K562 (cell line): ENCODE results near the gene GMEB2. TPM values are rescaled to one million over a fixed set of nuclear protein-coding genes. Genes with fewer than 3 reads are reported as not detected.

Source experiments
- ESRRA ChIP-seq: fragments of 450-650 bp; IDR thresholded peaks from 2 replicates; pipeline ENCODE4 v1.6.1; 2014; ENCODE audit warnings: low read depth, mild to moderate bottlenecking, moderate library complexity, borderline replicate concordance
- FOXP1 ChIP-seq: sonication (generic); formaldehyde crosslinking; IDR thresholded peaks from 2 replicates; pipeline ENCODE4 v1.8.0; 2022; ENCODE audit warnings: mild to moderate bottlenecking, missing genetic modification reagents
- KDM1A ChIP-seq, 2 experiments: fragments of 450-650 bp; IDR thresholded peaks; 2 replicates each; pipeline ENCODE4 v1.6.1; 2016; ENCODE audit warnings: mild to moderate bottlenecking in 2 of 2
- NFIX ChIP-seq: fragments of 250-450 bp; sonication (Bioruptor Pico); IDR thresholded peaks from 2 replicates; pipeline ENCODE4 v1.4.0; 2020; ENCODE audit warnings: low read depth, mild to moderate bottlenecking, moderate library complexity
- POLR3G ChIP-seq: IDR thresholded peaks from 2 replicates; pipeline ENCODE4 v1.6.1; 2011; ENCODE audit not compliant: insufficient read length, insufficient replicate concordance; ENCODE audit errors: extremely low read depth
- PTRF ChIP-seq: fragments of 450-650 bp; IDR thresholded peaks from 2 replicates; pipeline ENCODE4 v1.6.1; 2016; ENCODE audit warnings: mild to moderate bottlenecking, missing genetic modification characterization, missing compliant biosample characterization
- ZBTB1 ChIP-seq: sonication (generic); formaldehyde crosslinking; IDR thresholded peaks from 2 replicates; pipeline ENCODE4 v1.8.1; 2023; ENCODE audit warnings: missing genetic modification reagents, low read depth, mild to moderate bottlenecking, borderline replicate concordance
- ZKSCAN1 ChIP-seq: fragments of 150-350 bp; IDR thresholded peaks from 2 replicates; pipeline ENCODE4 v1.6.1; 2016; ENCODE audit warnings: low read depth, low read length
- ZNF146 ChIP-seq: IDR thresholded peaks from one replicate; pipeline ENCODE4 v1.6.1; 2018; ENCODE audit warnings: missing compliant biosample characterization; ENCODE audit not compliant: unreplicated experiment
- ZNF184 ChIP-seq: sonication (generic); formaldehyde crosslinking; IDR thresholded peaks from 2 replicates; pipeline ENCODE4 v1.5.0; 2020; ENCODE audit warnings: missing genetic modification reagents
- polyA plus RNA-seq, 8 experiments: library from polyadenylated mRNA; depleted of rRNA in 4 of 8; stranded (reverse) in 5 of 8; unstranded in 3 of 8; fragments of >200 nt; fragmentation: Nextera tagmentation in 2 of 8; fragmentation: Illumina TruSeq in 1 of 8; extraction: Ambion mirVana in 2 of 8; extraction: Trizol in 1 of 8; gene quantifications; 2 replicates each; pipeline versions ENCODE4 v1.2.1 to v1.2.3, GENCODE V29; 2011 to 2014; ENCODE audit warnings: inconsistent platforms in 1 of 8, missing spikeins in 1 of 8
- total RNA-seq, 7 experiments: library from RNA; depleted of rRNA in 6 of 7; stranded (reverse); fragments of >200 nt in 6 of 7; fragmentation: Illumina TruSeq in 2 of 7; extraction: Trizol in 2 of 7; gene quantifications; 2 replicates each; pipeline versions ENCODE4 v1.2.1 to v1.2.3, GENCODE V29; 2011 to 2021; ENCODE audit warnings: low replicate concordance in 1 of 7
- TF ChIP-seq, protein P1 (sequence below): fragments of 450-650 bp; formaldehyde crosslinking; IDR thresholded peaks from 2 replicates; pipeline ENCODE4 v1.4.0; 2020; ENCODE audit warnings: mild to moderate bottlenecking, moderate library complexity
- TF ChIP-seq, protein P2 (sequence below): fragments of 200-800 bp; sonication (Bioruptor generic); IDR thresholded peaks from 2 replicates; pipeline ENCODE4 v1.6.1; 2017; ENCODE audit warnings: missing genetic modification characterization, missing compliant biosample characterization
- TF ChIP-seq, protein P3 (sequence below): sonication (generic); formaldehyde crosslinking; IDR thresholded peaks from 2 replicates; pipeline ENCODE4 v1.8.1; 2023; ENCODE audit warnings: mild to moderate bottlenecking, missing genetic modification reagents
- TF ChIP-seq, protein P4 (sequence below): fragments of 450-650 bp; conservative IDR thresholded peaks from 2 replicates; pipeline ENCODE4 v1.6.1; 2016; ENCODE audit warnings: missing genetic modification characterization, low read depth, mild to moderate bottlenecking, missing compliant biosample characterization, moderate library complexity

GMEB2 gene
- total and polyA plus RNA-seq, 9 of the 15 experiments (the other 6 are each of a cell fraction or from before 2014, with no cell fraction given) = 0.03 to 13.9 (median 6.3) TPM

DNA sequence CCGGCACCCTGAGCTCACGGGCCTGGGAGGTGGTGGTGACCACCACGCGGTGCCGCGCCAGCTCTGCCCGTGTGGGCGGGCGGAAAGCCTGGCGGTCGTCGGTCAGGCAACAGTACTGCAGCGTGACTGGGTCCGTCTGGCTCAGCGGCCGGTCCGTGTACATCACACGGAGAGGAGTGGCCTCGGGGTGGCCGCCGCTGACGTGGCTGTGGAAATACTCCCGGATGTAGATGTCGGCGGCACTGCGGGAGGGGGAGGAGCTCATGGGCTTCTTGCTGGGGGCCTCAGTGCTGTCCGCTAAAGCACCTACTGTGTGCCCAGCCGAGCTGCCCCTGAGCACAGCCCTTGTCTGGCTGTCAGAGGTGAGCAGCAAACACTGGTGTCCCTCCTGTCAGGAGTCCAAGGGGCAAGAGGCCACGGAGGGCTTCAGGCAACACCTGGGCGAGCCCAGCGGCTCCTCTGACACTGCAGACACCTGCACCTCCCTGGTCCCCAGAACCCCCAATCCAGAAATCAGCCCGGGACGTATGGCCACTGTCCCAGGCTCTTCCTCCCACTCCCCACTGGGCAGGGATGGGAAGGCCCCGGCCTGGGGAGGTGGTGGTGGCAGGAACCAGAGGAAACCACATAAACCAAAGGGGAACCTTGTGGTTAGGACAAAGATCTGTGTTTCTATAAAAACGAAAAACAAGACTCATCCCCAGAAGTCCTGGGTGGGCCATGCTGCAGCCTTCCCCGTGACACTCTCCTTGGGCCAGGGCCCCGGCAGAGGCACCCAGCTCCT is 59.3 kb downstream of the GMEB2 start (continued):
- TF ChIP-seq, protein P1, sequence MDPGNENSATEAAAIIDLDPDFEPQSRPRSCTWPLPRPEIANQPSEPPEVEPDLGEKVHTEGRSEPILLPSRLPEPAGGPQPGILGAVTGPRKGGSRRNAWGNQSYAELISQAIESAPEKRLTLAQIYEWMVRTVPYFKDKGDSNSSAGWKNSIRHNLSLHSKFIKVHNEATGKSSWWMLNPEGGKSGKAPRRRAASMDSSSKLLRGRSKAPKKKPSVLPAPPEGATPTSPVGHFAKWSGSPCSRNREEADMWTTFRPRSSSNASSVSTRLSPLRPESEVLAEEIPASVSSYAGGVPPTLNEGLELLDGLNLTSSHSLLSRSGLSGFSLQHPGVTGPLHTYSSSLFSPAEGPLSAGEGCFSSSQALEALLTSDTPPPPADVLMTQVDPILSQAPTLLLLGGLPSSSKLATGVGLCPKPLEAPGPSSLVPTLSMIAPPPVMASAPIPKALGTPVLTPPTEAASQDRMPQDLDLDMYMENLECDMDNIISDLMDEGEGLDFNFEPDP = no peak
- TF ChIP-seq ZNF184 (CRISPR knock-in tag) = no peak
- TF ChIP-seq ESRRA = peak; percentile 50; the same call in 1 of the 2 replicates
- TF ChIP-seq, protein P2, sequence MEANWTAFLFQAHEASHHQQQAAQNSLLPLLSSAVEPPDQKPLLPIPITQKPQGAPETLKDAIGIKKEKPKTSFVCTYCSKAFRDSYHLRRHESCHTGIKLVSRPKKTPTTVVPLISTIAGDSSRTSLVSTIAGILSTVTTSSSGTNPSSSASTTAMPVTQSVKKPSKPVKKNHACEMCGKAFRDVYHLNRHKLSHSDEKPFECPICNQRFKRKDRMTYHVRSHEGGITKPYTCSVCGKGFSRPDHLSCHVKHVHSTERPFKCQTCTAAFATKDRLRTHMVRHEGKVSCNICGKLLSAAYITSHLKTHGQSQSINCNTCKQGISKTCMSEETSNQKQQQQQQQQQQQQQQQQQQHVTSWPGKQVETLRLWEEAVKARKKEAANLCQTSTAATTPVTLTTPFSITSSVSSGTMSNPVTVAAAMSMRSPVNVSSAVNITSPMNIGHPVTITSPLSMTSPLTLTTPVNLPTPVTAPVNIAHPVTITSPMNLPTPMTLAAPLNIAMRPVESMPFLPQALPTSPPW (CRISPR knock-in tag) = peak; percentile 41; the same call in 1 of the 2 replicates
- no peak for TF ChIP-seq POLR3G
- TF ChIP-seq, protein P3, sequence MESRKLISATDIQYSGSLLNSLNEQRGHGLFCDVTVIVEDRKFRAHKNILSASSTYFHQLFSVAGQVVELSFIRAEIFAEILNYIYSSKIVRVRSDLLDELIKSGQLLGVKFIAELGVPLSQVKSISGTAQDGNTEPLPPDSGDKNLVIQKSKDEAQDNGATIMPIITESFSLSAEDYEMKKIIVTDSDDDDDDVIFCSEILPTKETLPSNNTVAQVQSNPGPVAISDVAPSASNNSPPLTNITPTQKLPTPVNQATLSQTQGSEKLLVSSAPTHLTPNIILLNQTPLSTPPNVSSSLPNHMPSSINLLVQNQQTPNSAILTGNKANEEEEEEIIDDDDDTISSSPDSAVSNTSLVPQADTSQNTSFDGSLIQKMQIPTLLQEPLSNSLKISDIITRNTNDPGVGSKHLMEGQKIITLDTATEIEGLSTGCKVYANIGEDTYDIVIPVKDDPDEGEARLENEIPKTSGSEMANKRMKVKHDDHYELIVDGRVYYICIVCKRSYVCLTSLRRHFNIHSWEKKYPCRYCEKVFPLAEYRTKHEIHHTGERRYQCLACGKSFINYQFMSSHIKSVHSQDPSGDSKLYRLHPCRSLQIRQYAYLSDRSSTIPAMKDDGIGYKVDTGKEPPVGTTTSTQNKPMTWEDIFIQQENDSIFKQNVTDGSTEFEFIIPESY (CRISPR knock-in tag) = peak; percentile 77
- no peak for TF ChIP-seq FOXP1 (CRISPR knock-in tag)
- no peak for TF ChIP-seq KDM1A (IDR thresholded peaks at IDR 0.05)
- TF ChIP-seq PTRF (tag) = no peak
- no peak for TF ChIP-seq NFIX (CRISPR knock-in tag)
- TF ChIP-seq, protein P4, sequence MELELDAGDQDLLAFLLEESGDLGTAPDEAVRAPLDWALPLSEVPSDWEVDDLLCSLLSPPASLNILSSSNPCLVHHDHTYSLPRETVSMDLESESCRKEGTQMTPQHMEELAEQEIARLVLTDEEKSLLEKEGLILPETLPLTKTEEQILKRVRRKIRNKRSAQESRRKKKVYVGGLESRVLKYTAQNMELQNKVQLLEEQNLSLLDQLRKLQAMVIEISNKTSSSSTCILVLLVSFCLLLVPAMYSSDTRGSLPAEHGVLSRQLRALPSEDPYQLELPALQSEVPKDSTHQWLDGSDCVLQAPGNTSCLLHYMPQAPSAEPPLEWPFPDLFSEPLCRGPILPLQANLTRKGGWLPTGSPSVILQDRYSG (tag) = no peak
- TF ChIP-seq ZKSCAN1 = peak; percentile 97
- peak; percentile 67; the same call in 1 of the 2 replicates for TF ChIP-seq ZBTB1 (CRISPR knock-in tag)
- no peak for TF ChIP-seq ZNF146 (CRISPR knock-in tag)
